Measurements from ENCODE around the gene RPS14. TPM values are rescaled to one million over a fixed set of nuclear protein-coding genes. Genes with fewer than 3 reads are reported as not detected.
A peak's percentile ranks its signal among the peaks of the same experiment; 100 is the strongest.

RPS14 gene
- total RNA-seq = 1,255 TPM
- long read RNA-seq, transcript RPS14-203 (5 exons, 569 nt) = major isoform, 638 of 721 reads
- long read RNA-seq, transcript RPS14-205 (3 exons, 3,119 nt) = minor isoform, 32 of 721 reads
- long read RNA-seq, partial matches to known transcripts = 27 of 721 reads
- long read RNA-seq, other reads (novel, unspliced or antisense) = 20 of 721 reads

- intact Hi-C loops (cut with micrococcal nuclease) = no loop called here
- ATAC-seq = peak; percentile 97
- peak; percentile 95 for DNase-seq
Measured at GRCh38 chr5:150449517-150450339, at the start of gene RPS14. Gene RPS14 (minus strand): TSS chr5:150449739. CDS start chr5:150447733, 2,006 bp downstream.

- intact Hi-C loops (cut with micrococcal nuclease) = no loop called here
- no peak for DNase-seq
- ATAC-seq = no peak
Measured at GRCh38 chr5:150498971-150499370, 49.4 kb upstream of the RPS14 start.

- ATAC-seq = peak; percentile 17
- intact Hi-C loops (cut with micrococcal nuclease) = no loop called here
- no peak for DNase-seq
Measured at GRCh38 chr5:150498501-150498900, 49.0 kb upstream of the RPS14 start.

DNA sequence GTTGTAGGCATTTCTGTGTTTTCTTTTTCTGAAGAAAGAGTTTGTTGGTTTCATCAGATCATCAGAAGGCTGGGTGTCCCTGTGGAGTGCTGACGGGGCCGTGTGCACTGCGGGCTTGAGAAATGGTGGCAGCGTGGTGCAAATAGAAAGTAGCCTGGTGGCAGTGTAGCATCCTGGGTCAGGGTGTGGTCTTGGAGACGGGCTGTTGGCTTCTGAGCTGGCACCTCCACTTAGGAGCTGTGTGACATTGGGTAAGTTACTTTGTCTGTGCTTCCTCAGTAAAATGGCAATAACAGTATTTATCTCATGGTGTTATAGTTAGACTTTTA, 48.4 kb upstream of the RPS14 start:
- intact Hi-C loops (cut with micrococcal nuclease) = no loop called here
- DNase-seq (no peak), ATAC-seq (no peak)

- ATAC-seq = peak; percentile 55
- DNase-seq = peak; percentile 67
- intact Hi-C loops (cut with micrococcal nuclease) = no loop called here
Measured at GRCh38 chr5:150497274-150497988, 47.9 kb upstream of the RPS14 start.

- no peak for DNase-seq
- ATAC-seq = no peak
- intact Hi-C loops (cut with micrococcal nuclease) = no loop called here
Measured at GRCh38 chr5:150496534-150496933, 47.0 kb upstream of the RPS14 start.

- no peak for DNase-seq
- no peak for ATAC-seq
- intact Hi-C loops (cut with micrococcal nuclease) = no loop called here
Measured at GRCh38 chr5:150496098-150496497, 46.6 kb upstream of the RPS14 start.

- no peak for DNase-seq
- intact Hi-C loops (cut with micrococcal nuclease) = no loop called here
- ATAC-seq = no peak
Measured at GRCh38 chr5:150492621-150493020, 43.1 kb upstream of the RPS14 start.

DNA sequence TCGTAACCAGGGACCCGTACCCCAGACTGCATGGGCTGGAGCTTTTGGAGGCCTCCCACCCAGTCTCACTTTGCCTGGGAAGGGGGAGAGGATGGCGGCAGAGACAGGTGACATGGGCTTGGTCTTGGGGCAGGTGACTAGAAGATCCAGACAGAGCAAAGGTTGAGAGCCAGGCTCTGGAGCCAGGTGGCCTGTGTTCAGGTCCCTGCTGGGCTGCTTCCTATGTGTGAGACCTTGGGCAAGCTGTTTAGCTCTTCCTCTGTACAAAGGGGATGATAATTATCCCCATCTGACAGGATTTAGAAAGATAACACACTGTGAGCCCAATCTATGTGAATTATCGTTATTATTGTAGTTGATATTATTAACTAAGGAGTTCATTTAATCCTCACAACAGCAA, 42.3 kb upstream of the RPS14 start:
- ATAC-seq = no peak

GRCh38 chr5:150490754-150491153, 41.2 kb upstream of the RPS14 start:
- DNase-seq (no peak), ATAC-seq (no peak)
- intact Hi-C loops (cut with micrococcal nuclease) = no loop called here

More for the DNA sequence above, 42.3 kb upstream of the RPS14 start:
- no peak for DNase-seq
- intact Hi-C loops (cut with micrococcal nuclease) = no loop called here

DNA sequence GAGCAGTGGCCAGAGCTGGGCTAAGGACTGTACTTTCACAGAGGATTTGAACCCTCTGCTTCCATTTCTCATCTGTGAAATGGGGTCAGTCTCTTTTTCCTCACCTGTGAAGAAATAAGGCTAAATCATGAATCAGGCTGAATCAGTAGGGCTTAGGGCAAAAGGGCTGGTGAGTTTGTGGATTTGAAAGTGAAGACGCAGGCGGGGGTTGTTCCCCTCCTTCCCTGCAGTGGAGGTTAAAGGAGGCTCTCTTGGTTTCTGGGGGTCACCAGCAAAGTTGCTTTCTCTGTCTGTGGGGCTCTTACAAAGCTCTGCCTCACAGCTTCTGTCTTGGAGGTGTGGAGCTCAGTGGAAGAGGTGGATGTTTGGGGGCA, 40.7 kb upstream of the RPS14 start:
- intact Hi-C loops (cut with micrococcal nuclease) = no loop called here
- DNase-seq = no peak
- ATAC-seq = no peak

DNA sequence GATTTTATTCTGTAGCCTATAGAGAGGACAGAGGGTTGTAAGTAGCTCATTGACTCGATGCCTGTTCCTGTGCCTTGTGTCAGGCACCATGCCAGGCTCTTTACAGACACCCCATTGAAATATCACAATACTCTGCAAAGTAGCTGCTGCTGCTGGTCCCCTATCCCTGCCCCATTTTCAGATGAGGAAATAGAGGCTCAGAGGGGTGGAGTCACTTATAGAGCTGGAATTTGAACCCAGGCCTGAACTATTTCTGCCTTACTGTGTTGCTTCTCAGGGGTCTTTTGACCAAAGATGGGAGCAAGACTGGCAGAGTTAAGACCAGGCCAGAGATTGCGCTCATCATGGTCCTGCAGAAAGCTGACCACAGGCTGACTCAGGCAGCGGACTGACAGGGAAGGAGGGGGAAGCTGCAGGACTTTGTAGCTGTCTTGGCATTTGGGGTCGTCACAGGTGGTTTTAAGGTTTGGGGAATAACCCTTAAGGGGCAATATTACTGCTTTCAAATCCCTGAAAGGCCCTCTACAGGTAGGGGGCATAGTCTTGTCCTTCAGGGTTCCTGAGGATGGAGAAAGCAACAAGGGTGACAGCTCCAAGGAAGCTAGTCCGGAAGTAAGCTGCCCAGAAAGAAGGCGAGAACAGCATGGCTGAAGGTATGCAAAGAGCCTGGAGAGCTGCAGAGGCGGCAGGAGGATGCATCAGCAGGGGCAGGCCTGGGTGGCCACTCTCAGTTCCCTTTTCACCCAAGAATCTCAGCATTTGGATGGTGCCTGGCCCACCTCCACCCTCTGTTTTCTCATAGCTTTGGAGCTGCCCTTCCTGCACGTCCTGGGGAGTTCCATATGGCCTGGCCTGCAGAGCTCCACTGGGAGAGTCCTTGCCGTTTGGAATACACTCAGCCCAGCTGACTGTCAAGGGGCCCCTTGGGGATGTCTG, 40.1 kb upstream of the RPS14 start:
- DNase-seq = no peak
- intact Hi-C loops (cut with micrococcal nuclease) = no loop called here
- peak; percentile 6 for ATAC-seq

GRCh38 chr5:150488519-150489359, 39.2 kb upstream of the RPS14 start:
- peak; percentile 86 for DNase-seq
- peak; percentile 74 for ATAC-seq
- intact Hi-C loops (cut with micrococcal nuclease) = no loop called here

DNA sequence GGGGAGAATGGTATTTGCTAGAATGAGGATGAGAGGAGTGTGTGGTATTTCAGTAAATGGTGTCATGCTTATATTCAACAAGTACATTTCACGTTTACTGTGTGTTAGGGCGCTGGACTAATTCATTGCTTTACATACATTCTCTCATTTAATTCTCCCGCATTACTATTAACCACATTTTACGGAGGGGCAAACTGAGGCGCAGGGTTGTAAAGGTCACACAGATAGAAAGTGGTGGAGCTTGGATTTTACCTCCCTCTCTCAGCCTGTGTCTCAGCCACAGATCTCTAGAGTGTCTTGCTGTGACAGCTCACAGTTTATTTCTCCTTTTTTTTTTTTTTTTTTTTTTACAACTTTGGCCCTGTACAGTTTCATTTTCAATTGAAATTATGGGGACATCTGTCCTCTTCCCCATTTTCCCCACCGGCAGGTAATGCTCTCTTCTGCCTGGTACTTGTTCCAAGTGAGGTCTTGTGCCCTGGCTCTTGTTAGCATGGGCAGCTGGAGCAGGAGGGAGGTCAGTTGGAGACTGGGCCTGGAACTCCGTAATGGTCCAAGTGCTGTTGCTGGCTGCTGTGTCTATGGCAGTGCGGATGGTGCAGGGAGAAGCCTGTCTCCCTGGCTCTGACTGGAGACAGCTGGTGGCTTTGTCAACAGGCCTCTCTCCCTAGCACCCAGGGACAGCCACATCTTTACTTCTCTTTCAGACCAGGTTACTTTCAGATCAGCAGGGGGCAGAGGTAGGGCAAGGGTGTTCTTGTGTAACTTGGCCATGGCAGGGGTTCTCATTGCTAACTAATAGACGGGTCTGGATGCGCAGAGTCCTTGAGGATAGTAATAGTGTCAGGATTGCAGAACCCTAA, 37.9 kb upstream of the RPS14 start:
- DNase-seq = peak; percentile 61
- intact Hi-C loops (cut with micrococcal nuclease) = no loop called here
- ATAC-seq = peak; percentile 48

- peak; percentile 73 for DNase-seq
- ATAC-seq = peak; percentile 23
- intact Hi-C loops (cut with micrococcal nuclease) = no loop called here
Measured at GRCh38 chr5:150486402-150487198, 37.1 kb upstream of the RPS14 start.

- peak; percentile 86 for DNase-seq
- intact Hi-C loops (cut with micrococcal nuclease) = no loop called here
- ATAC-seq = peak; percentile 47
Measured at GRCh38 chr5:150485693-150486401, 36.3 kb upstream of the RPS14 start.
